Type B pancreatic cell (in vitro differentiated cells): Measurements from ENCODE around the gene SNAPC2. TPM values are rescaled to one million over a fixed set of nuclear protein-coding genes. Genes with fewer than 3 reads are reported as not detected.
"Not testable (repeated sequence)": the region's sequence is repeated elsewhere in the genome, so short reads cannot be mapped to it uniquely, and the experiment has no call there.

Experiments
- DNase-seq: peaks from one replicate; pipeline ENCODE4 v3.0.0; 2021; ENCODE audit warnings: mixed read lengths; ENCODE audit not compliant: unreplicated experiment; ENCODE audit errors: extremely low spot score
- H3K27ac Mint-ChIP-seq: 2 replicates; pipeline ENCODE4 v1.8.0; 2021; ENCODE audit warnings: mild to moderate bottlenecking, mixed read lengths
- H3K27me3 Mint-ChIP-seq: 2 replicates; pipeline ENCODE4 v1.8.0; 2021; ENCODE audit warnings: mixed read lengths
- H3K36me3 Mint-ChIP-seq: 2 replicates; pipeline ENCODE4 v1.8.0; 2021; ENCODE audit warnings: mixed read lengths
- H3K4me1 Mint-ChIP-seq: one replicate; pipeline ENCODE4 v1.8.0; 2021; ENCODE audit warnings: mixed read lengths; ENCODE audit not compliant: unreplicated experiment
- H3K4me3 Mint-ChIP-seq: 2 replicates; pipeline ENCODE4 v1.8.0; 2021; ENCODE audit warnings: mild to moderate bottlenecking, mixed read lengths
- H3K9me3 Mint-ChIP-seq: 2 replicates; pipeline ENCODE4 v1.8.0; 2021; ENCODE audit warnings: mixed read lengths
- CTCF ChIP-seq: fragments of 200-600 bp; sonication (generic); conservative IDR thresholded peaks from 2 replicates; pipeline ENCODE4 v1.5.0; 2021; ENCODE audit warnings: antibody characterized with exemption, mild to moderate bottlenecking
- total RNA-seq: library from RNA; stranded (reverse); gene quantifications from 2 replicates; pipeline ENCODE4 v1.2.1, GENCODE V29; 2021; ENCODE audit warnings: low replicate concordance

Gene SNAPC2
- total RNA-seq, 1 donor from 2014 or later = 15.0 TPM

- H3K36me3 Mint-ChIP-seq = no peaks in the 10 kb centered on the region
- DNase-seq = no peak
- no peaks in the 10 kb centered on the region for H3K4me1 Mint-ChIP-seq
- H3K4me3 Mint-ChIP-seq = no peak overlapping the region
- H3K27me3 Mint-ChIP-seq = peaks cover 15% of the 10 kb centered on the region
- no peak overlapping the region for H3K27ac Mint-ChIP-seq
- H3K9me3 Mint-ChIP-seq = no peaks in the 10 kb centered on the region
- TF ChIP-seq CTCF = no peak
These were observed 32.6 kb upstream of the SNAPC2 start for GRCh38 chr19:7887408-7888144.

GRCh38 chr19:7888145-7888825 is 31.9 kb upstream of the SNAPC2 start, which contains the start of gene LRRC8E:
LRRC8E (plus strand) TSS chr19:7888510; CDS start chr19:7895604, 7,094 bp downstream.
- peaks cover 15% of the 10 kb centered on the region for H3K27me3 Mint-ChIP-seq
- H3K36me3 Mint-ChIP-seq = no peaks in the 10 kb centered on the region
- no peaks in the 10 kb centered on the region for H3K9me3 Mint-ChIP-seq
- no peak for TF ChIP-seq CTCF
- no peaks in the 10 kb centered on the region for H3K4me1 Mint-ChIP-seq
- peak within 1 kb of the TSS; percentile 75 for H3K4me3 Mint-ChIP-seq
- H3K27ac Mint-ChIP-seq = no peak within 1 kb of the TSS
- DNase-seq = no peak

- peak overlapping the region; percentile 75 for H3K4me3 Mint-ChIP-seq
- no peak overlapping the region for H3K27ac Mint-ChIP-seq
- H3K36me3 Mint-ChIP-seq = no peaks in the 10 kb centered on the region
- no peaks in the 10 kb centered on the region for H3K4me1 Mint-ChIP-seq
- no peak for TF ChIP-seq CTCF
- no peak for DNase-seq
- H3K9me3 Mint-ChIP-seq = no peaks in the 10 kb centered on the region
- peaks cover 15% of the 10 kb centered on the region for H3K27me3 Mint-ChIP-seq
These were observed 31.3 kb upstream of the SNAPC2 start for GRCh38 chr19:7888826-7889217.

GRCh38 chr19:7893362-7894101 is 26.6 kb upstream of the SNAPC2 start:
- H3K4me1 Mint-ChIP-seq, H3K9me3 Mint-ChIP-seq, DNase-seq, H3K27me3 Mint-ChIP-seq, H3K27ac Mint-ChIP-seq, H3K4me3 Mint-ChIP-seq, H3K36me3 Mint-ChIP-seq: not testable (repeated sequence)

GRCh38 chr19:7894612-7895309 is 25.4 kb upstream of the SNAPC2 start:
- DNase-seq = no peak
- Mint-ChIP-seq H3K4me3 (peak overlapping the region; percentile 34), H3K27me3 (peaks cover 5% of the 10 kb centered on the region), H3K36me3 (no peaks in the 10 kb centered on the region), H3K4me1 (peaks cover 4% of the 10 kb centered on the region), H3K27ac (peak overlapping the region; percentile 53), H3K9me3 (no peaks in the 10 kb centered on the region)
- TF ChIP-seq CTCF = no peak
